H1 (cell line): ENCODE data around the gene AHI1. TPM values are rescaled to one million over a fixed set of nuclear protein-coding genes. Genes with fewer than 3 reads are reported as not detected.

Experiments used
- CHD7 ChIP-seq: fragments of 300-600 bp; sonication (generic); IDR thresholded peaks from 2 replicates; pipeline ENCODE4 v1.7.1; 2012; ENCODE audit warnings: low read length, moderate library complexity, mild to moderate bottlenecking, inconsistent platforms; ENCODE audit not compliant: insufficient replicate concordance
- polyA plus RNA-seq, 7 experiments: library from polyadenylated mRNA; depleted of rRNA in 3 of 7; stranded (reverse) in 5 of 7; unstranded in 2 of 7; fragments of >200 nt in 5 of 7; fragments of 200-250 nt in 2 of 7; gene quantifications; 1 replicate in 5 of 7; 2 replicates in 1 of 7; 4 replicates in 1 of 7; pipeline versions ENCODE4 v1.2.1 to v1.2.3, GENCODE V29; 2011 to 2013; ENCODE audit warnings: missing spikeins in 2 of 7, mixed read lengths in 2 of 7
- total RNA-seq: library from RNA; stranded (reverse); fragmentation: NEBNext Ultra II Directional; extraction: Animal tissue kit (Norgen Biotek cat#: 25700); gene quantifications from 2 replicates; pipeline ENCODE4 v1.2.1, GENCODE V29; 2021

The AHI1 gene
- total and polyA plus RNA-seq, 2 of the 8 experiments (the other 6 are each of a cell fraction or from before 2014, with no cell fraction given), result 4.2 to 19.6 TPM

GRCh38 chr6:135498185-135498841, 773 bp upstream of the AHI1 start (continued):
- TF ChIP-seq CHD7, result no peak
